ENCODE measurements around the gene DCANP1.

Gene DCANP1

GRCh38 chr5:135466178-135467050, 19.3 kb upstream of the DCANP1 start:
- no peak for DNase-seq (ENCODE audit: low read depth, low spot score)
- Histone ChIP-seq H3K27me3 (ENCODE audit: control insufficient read depth, insufficient read depth, low read length) (peaks cover 53% of the 10 kb centered on the region), H3K9me3 (ENCODE audit: control insufficient read depth, insufficient read depth, low read length) (no peaks in the 10 kb centered on the region), H3K27ac (ENCODE audit: low read length) (no peak overlapping the region), H3K4me3 (ENCODE audit: low read length) (peak overlapping the region; percentile 2; the same call in 1 of the 2 replicates), H3K36me3 (ENCODE audit: control insufficient read depth, insufficient read depth, low read length) (no peaks in the 10 kb centered on the region), H3K4me1 (ENCODE audit: control insufficient read depth, insufficient read depth, low read length) (peaks cover 4% of the 10 kb centered on the region)
- no CpG with 5 or more reads among the region's 43 CpGs for WGBS (ENCODE audit: insufficient coverage, insufficient read length)

DNA sequence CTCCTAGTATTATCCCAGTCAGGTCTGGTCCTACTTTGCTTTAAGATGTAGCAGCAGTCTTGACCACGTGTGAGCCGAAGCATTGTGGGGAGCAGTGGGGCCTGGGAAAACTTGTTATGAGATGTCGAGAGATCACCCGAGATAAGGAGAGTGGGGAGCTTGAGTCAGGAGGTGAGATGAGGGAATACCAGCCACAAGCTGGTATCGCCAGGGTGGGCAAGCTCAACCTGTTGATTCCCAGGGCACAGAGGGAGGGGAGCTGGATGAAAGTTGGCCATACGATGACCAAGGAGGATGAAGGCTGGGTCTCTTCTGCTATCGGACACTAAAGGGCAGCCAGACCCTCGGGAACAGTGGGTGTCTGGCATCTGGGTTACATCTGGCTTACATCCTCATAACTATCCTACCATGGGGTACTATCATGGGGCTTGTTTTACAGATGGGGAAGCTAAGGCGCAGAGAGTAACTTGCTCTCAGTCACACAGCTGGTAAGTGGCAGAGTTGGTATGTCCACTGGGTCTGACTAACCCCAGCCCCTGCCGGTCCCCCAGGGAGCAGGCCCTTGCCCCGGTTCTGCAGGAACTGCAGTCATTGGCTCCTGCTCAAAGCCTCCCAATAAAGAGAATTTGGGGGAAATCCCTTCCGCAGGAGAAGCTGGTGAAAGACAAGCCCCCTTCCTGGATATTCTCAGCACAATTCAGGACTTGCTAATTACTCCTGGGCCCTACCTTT, 18.4 kb upstream of the DCANP1 start:
- Histone ChIP-seq H3K4me1 (ENCODE audit: control insufficient read depth, insufficient read depth, low read length) (peaks cover 4% of the 10 kb centered on the region), H3K9me3 (ENCODE audit: control insufficient read depth, insufficient read depth, low read length) (no peaks in the 10 kb centered on the region), H3K36me3 (ENCODE audit: control insufficient read depth, insufficient read depth, low read length) (no peaks in the 10 kb centered on the region), H3K4me3 (ENCODE audit: low read length) (no peak overlapping the region), H3K27ac (ENCODE audit: low read length) (no peak overlapping the region), H3K27me3 (ENCODE audit: control insufficient read depth, insufficient read depth, low read length) (peaks cover 53% of the 10 kb centered on the region)
- no peak for DNase-seq (ENCODE audit: low read depth, low spot score)
- no CpG with 5 or more reads among the region's 12 CpGs for WGBS (ENCODE audit: insufficient coverage, insufficient read length)

DNA sequence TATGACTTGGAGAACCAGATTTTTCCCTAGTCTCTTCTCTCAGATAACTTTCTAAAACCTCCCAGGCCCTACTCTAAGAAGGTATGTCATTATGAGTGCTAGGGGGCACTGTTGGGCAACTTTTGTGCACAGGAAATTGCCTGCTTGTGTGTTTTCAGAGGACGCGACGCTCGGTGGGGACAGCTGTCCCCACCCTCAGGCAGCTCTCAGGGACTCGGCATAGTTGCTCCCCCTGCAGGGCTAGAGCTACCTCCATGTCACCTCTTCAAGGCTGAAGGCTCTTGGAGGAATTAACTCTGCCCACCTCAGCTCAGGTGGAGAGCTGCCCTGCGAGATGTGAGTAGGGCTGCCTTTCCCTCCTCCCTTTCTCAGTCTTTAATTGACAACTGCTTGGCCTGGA, 15.2 kb upstream of the DCANP1 start:
- Histone ChIP-seq H3K4me3 (ENCODE audit: low read length) (no peak overlapping the region), H3K4me1 (ENCODE audit: control insufficient read depth, insufficient read depth, low read length) (peaks cover 4% of the 10 kb centered on the region), H3K9me3 (ENCODE audit: control insufficient read depth, insufficient read depth, low read length) (no peaks in the 10 kb centered on the region), H3K27me3 (ENCODE audit: control insufficient read depth, insufficient read depth, low read length) (peaks cover 38% of the 10 kb centered on the region), H3K27ac (ENCODE audit: low read length) (no peak overlapping the region), H3K36me3 (ENCODE audit: control insufficient read depth, insufficient read depth, low read length) (no peaks in the 10 kb centered on the region)
- peak; percentile 85 for DNase-seq (ENCODE audit: low read depth, low spot score)
- no CpG with 5 or more reads among the region's 6 CpGs for WGBS (ENCODE audit: insufficient coverage, insufficient read length)

DNA sequence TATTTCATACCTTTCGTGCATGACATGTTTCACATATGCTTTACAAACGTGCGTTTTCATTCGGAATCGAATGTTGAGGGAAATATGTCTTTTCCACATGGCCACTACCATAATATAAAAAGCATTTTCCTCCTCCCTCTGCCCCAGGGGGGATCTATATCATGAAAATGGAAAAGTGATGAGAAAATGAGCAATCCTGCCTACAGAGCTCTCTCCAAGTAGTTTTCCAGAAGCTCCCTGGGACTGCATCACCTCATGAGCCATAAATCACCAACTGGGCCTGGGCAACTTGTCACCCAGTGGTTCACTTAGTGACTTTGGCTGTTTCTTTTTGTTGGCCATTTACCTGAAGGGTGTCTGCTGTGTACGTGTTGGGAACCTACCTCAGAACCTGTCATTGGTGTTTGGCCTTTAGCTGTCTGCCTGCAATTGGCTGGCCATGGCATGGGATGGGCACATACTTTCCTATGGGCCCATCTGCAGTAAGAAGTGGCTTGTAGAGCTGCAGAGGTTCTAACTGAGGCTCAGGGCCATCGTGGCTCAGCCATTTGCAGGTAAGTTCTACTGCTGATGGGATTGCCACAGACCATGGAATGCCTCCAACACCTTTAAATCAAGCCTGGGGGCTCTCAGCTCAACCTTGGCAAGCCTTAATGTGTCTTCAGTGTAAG, 14.5 kb upstream of the DCANP1 start:
- peaks cover 31% of the 10 kb centered on the region for H3K27me3 ChIP-seq (ENCODE audit: control insufficient read depth, insufficient read depth, low read length)
- no peak overlapping the region for H3K27ac ChIP-seq (ENCODE audit: low read length)
- DNase-seq (ENCODE audit: low read depth, low spot score): no peak
- no peaks in the 10 kb centered on the region for H3K36me3 ChIP-seq (ENCODE audit: control insufficient read depth, insufficient read depth, low read length)
- no peaks in the 10 kb centered on the region for H3K9me3 ChIP-seq (ENCODE audit: control insufficient read depth, insufficient read depth, low read length)
- WGBS (ENCODE audit: insufficient coverage, insufficient read length): no CpG with 5 or more reads among the region's 7 CpGs
- no peaks in the 10 kb centered on the region for H3K4me1 ChIP-seq (ENCODE audit: control insufficient read depth, insufficient read depth, low read length)
- H3K4me3 ChIP-seq (ENCODE audit: low read length): no peak overlapping the region

DNA sequence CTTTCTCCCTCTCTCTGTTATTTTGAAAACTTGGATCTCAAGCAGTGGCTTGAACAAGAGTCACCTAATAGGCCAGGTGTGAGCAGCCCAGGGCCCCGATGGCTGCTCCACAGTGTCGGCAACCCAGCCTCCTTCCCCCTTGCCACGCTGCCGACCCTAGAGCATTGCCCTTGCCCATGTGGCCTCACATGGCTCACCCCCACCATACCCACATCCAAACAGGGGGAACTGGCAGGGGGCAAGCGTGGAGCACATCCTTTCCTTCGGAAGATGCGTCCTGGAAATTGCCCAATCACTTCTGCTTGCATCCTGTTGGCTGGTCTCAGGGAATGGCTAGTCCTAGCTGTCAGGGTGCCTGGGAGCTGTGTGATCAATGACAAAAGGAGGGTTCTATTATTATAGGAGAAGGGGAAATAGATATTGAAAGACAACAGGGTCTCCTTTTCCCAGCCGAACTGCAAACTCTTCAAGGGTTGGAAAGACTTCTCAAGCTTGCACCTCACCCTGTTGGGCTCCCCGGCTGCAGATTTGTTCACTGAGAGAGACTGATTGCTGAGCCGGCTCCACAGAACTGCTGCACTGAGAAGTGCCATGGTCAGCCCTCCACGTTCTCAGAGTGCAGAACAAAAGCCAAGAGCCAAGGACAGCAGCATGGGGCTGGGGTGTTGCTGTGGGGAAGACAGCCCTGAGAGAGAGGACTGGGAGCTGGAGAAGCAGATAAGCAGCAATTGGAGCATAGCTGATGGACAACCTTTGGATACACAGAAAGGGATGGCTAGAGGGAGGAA, 13.3 kb upstream of the DCANP1 start:
- Histone ChIP-seq H3K27me3 (ENCODE audit: control insufficient read depth, insufficient read depth, low read length) (peaks cover 21% of the 10 kb centered on the region), H3K9me3 (ENCODE audit: control insufficient read depth, insufficient read depth, low read length) (no peaks in the 10 kb centered on the region), H3K4me1 (ENCODE audit: control insufficient read depth, insufficient read depth, low read length) (no peaks in the 10 kb centered on the region), H3K36me3 (ENCODE audit: control insufficient read depth, insufficient read depth, low read length) (no peaks in the 10 kb centered on the region), H3K27ac (ENCODE audit: low read length) (no peak overlapping the region), H3K4me3 (ENCODE audit: low read length) (no peak overlapping the region)
- DNase-seq (ENCODE audit: low read depth, low spot score): no peak
- WGBS (ENCODE audit: insufficient coverage, insufficient read length): no CpG with 5 or more reads among the region's 11 CpGs

GRCh38 chr5:135458921-135459331, 11.8 kb upstream of the DCANP1 start:
- H3K4me1 ChIP-seq (ENCODE audit: control insufficient read depth, insufficient read depth, low read length): no peaks in the 10 kb centered on the region
- no CpG with 5 or more reads among the region's 5 CpGs for WGBS (ENCODE audit: insufficient coverage, insufficient read length)
- H3K27ac ChIP-seq (ENCODE audit: low read length): no peak overlapping the region
- no peaks in the 10 kb centered on the region for H3K36me3 ChIP-seq (ENCODE audit: control insufficient read depth, insufficient read depth, low read length)
- H3K4me3 ChIP-seq (ENCODE audit: low read length): no peak overlapping the region
- H3K9me3 ChIP-seq (ENCODE audit: control insufficient read depth, insufficient read depth, low read length): no peaks in the 10 kb centered on the region
- no peak for DNase-seq (ENCODE audit: low read depth, low spot score)
- peaks cover 7% of the 10 kb centered on the region; the same call in 1 of the 2 replicates for H3K27me3 ChIP-seq (ENCODE audit: control insufficient read depth, insufficient read depth, low read length)

GRCh38 chr5:135458356-135458755, 11.2 kb upstream of the DCANP1 start:
- no peak for DNase-seq (ENCODE audit: low read depth, low spot score)
- no peaks in the 10 kb centered on the region for H3K9me3 ChIP-seq (ENCODE audit: control insufficient read depth, insufficient read depth, low read length)
- no CpG with 5 or more reads among the region's 4 CpGs for WGBS (ENCODE audit: insufficient coverage, insufficient read length)
- no peaks in the 10 kb centered on the region for H3K36me3 ChIP-seq (ENCODE audit: control insufficient read depth, insufficient read depth, low read length)
- H3K4me1 ChIP-seq (ENCODE audit: control insufficient read depth, insufficient read depth, low read length): no peaks in the 10 kb centered on the region
- H3K4me3 ChIP-seq (ENCODE audit: low read length): no peak overlapping the region
- no peak overlapping the region for H3K27ac ChIP-seq (ENCODE audit: low read length)
- H3K27me3 ChIP-seq (ENCODE audit: control insufficient read depth, insufficient read depth, low read length): peaks cover 2% of the 10 kb centered on the region; the same call in 1 of the 2 replicates

DNA sequence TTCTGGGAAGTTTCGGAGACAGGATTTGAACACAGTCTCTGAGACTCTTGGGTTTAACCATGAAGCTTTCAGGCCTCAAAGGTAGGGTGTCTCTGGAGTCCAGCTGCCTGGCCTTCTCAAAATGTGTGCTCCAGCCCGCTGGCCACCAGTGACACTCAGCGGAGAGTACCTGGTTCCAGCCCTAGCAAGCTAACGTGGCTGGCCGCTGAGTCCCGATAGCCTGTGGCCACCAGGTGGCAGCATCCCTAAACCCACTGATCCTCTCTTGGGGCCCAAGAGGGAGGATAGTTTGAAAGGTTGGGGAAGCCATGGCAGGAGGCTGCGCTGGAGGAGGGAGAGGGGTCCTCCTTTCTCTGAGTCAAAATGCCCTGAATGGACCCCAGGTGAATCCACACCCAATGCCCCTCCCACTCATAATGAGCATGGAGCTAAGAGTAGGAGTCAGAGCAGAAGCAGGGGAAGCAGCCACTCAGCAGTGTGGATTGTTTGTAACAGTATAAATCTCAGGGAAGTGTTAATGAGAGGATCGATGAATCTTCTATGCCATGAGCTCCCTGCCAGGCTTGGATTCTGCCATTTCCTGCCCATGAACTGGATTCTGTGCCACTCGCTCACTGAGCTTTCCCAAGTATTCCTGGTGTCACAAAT, 10.4 kb upstream of the DCANP1 start:
- H3K27me3 ChIP-seq (ENCODE audit: control insufficient read depth, insufficient read depth, low read length): no peaks in the 10 kb centered on the region; the same call in 1 of the 2 replicates
- peak; percentile 74 for DNase-seq (ENCODE audit: low read depth, low spot score)
- WGBS (ENCODE audit: insufficient coverage, insufficient read length): no CpG with 5 or more reads among the region's 9 CpGs
- no peaks in the 10 kb centered on the region for H3K36me3 ChIP-seq (ENCODE audit: control insufficient read depth, insufficient read depth, low read length)
- H3K9me3 ChIP-seq (ENCODE audit: control insufficient read depth, insufficient read depth, low read length): no peaks in the 10 kb centered on the region
- H3K27ac ChIP-seq (ENCODE audit: low read length): no peak overlapping the region
- H3K4me3 ChIP-seq (ENCODE audit: low read length): no peak overlapping the region
- no peaks in the 10 kb centered on the region for H3K4me1 ChIP-seq (ENCODE audit: control insufficient read depth, insufficient read depth, low read length)

- H3K4me1 ChIP-seq (ENCODE audit: control insufficient read depth, insufficient read depth, low read length): no peaks in the 10 kb centered on the region
- no CpG with 5 or more reads among the region's 12 CpGs for WGBS (ENCODE audit: insufficient coverage, insufficient read length)
- H3K27me3 ChIP-seq (ENCODE audit: control insufficient read depth, insufficient read depth, low read length): no peaks in the 10 kb centered on the region; the same call in 1 of the 2 replicates
- no peak for DNase-seq (ENCODE audit: low read depth, low spot score)
- H3K36me3 ChIP-seq (ENCODE audit: control insufficient read depth, insufficient read depth, low read length): no peaks in the 10 kb centered on the region
- no peak overlapping the region for H3K4me3 ChIP-seq (ENCODE audit: low read length)
- H3K27ac ChIP-seq (ENCODE audit: low read length): no peak overlapping the region
- H3K9me3 ChIP-seq (ENCODE audit: control insufficient read depth, insufficient read depth, low read length): no peaks in the 10 kb centered on the region
Observed at GRCh38 chr5:135456238-135457099, 9.3 kb upstream of the DCANP1 start.
